H1 (cell line): ENCODE measurements around the gene STXBP6.

Source experiments
- ATF3 ChIP-seq: IDR thresholded peaks from 2 replicates; pipeline ENCODE4 v1.6.1; 2011; ENCODE audit warnings: low read depth, mild to moderate bottlenecking, low read length; ENCODE audit not compliant: insufficient read depth
- JUN ChIP-seq: IDR thresholded peaks from 2 replicates; pipeline ENCODE4 v1.6.1; 2011; ENCODE audit warnings: low read depth, mild to moderate bottlenecking, improper control_type of control experiment, low read length
- POLR2AphosphoS5 ChIP-seq: IDR thresholded peaks from 2 replicates; pipeline ENCODE4 v1.6.1; 2011; ENCODE audit warnings: low read depth, low read length
- TF ChIP-seq, protein P1 (sequence below), 3 experiments: IDR thresholded peaks; 1 replicate in 2 of 3; 2 replicates in 1 of 3; pipeline versions ENCODE4 v1.5.1 to v1.6.1; 2011; ENCODE audit warnings: low read length in 3 of 3, mild to moderate bottlenecking in 3 of 3, inconsistent platforms in 2 of 3, low read depth in 1 of 3, moderate library complexity in 1 of 3; ENCODE audit not compliant: insufficient read depth in 1 of 3; ENCODE audit errors: control extremely low read depth in 1 of 3

- TF ChIP-seq, protein P1, sequence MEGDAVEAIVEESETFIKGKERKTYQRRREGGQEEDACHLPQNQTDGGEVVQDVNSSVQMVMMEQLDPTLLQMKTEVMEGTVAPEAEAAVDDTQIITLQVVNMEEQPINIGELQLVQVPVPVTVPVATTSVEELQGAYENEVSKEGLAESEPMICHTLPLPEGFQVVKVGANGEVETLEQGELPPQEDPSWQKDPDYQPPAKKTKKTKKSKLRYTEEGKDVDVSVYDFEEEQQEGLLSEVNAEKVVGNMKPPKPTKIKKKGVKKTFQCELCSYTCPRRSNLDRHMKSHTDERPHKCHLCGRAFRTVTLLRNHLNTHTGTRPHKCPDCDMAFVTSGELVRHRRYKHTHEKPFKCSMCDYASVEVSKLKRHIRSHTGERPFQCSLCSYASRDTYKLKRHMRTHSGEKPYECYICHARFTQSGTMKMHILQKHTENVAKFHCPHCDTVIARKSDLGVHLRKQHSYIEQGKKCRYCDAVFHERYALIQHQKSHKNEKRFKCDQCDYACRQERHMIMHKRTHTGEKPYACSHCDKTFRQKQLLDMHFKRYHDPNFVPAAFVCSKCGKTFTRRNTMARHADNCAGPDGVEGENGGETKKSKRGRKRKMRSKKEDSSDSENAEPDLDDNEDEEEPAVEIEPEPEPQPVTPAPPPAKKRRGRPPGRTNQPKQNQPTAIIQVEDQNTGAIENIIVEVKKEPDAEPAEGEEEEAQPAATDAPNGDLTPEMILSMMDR (IDR thresholded peaks at IDR 0.05; ENCODE audit: control extremely low read depth in 1 of 3, insufficient read depth in 1 of 3, low read depth in 1 of 3, low read length in 3 of 3), result no peak
- TF ChIP-seq JUN (no peak), POLR2AphosphoS5 (no peak), ATF3 (no peak)
Observed at GRCh38 chr14:24904533-24904932, 145.4 kb downstream of the STXBP6 start.
